ENCODE measurements around the gene NCKAP5L.

Gene NCKAP5L

GRCh38 chr12:49798248-49798647 is 30.0 kb downstream of the NCKAP5L start:
- H3K4me3 ChIP-seq (ENCODE audit: low read depth, low read length): no peak overlapping the region
- no peak for TF ChIP-seq CTCF (IDR thresholded peaks at IDR 0.05; ENCODE audit: control insufficient read depth, extremely low read depth, insufficient read depth)
- DNase-seq (ENCODE audit: low read depth): no peak

DNA sequence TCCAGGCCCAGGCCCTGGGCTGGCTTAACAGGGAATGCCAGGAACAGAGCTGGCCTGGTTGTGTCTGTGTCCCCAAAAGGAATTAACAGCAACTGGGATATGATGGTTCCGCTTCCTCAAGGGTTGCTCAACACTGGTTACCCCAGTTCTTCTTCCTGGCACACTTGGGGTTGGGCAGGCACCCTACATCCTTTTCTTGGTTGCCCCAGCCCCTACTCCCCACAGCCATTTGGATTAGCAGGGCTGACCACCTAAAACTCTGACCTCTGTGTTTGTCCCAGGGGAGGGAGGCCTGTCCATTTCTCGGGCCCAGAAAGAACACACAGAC is 30.8 kb downstream of the NCKAP5L start:
- no peak for TF ChIP-seq CTCF (IDR thresholded peaks at IDR 0.05; ENCODE audit: control insufficient read depth, extremely low read depth, insufficient read depth)
- DNase-seq (ENCODE audit: low read depth): no peak
- H3K4me3 ChIP-seq (ENCODE audit: low read depth, low read length): no peak overlapping the region

GRCh38 chr12:49796606-49797448 is 31.4 kb downstream of the NCKAP5L start:
- no peak for TF ChIP-seq CTCF (IDR thresholded peaks at IDR 0.05; ENCODE audit: control insufficient read depth, extremely low read depth, insufficient read depth)
- DNase-seq (ENCODE audit: low read depth): no peak
- H3K4me3 ChIP-seq (ENCODE audit: low read depth, low read length): no peak overlapping the region

DNA sequence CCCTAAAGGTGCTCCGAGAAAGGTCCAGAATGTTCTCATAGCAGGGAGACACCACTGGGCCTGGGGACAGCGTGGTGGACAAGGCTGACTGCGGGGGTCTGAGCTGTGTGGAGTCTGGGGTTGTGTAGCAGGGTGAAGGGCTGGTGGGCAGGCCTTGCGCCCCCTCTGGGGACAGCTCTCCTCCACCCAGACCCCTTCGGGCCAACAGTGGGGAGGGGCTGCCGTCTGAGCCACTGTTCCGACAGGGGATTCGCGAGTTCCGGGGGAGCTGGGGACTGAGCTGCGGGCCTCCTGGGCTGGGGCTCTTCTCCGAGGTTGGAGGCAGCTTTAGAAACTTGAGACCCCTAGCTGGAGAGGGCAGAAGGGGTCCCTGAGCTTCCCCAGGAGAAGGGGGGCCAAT is 32.1 kb downstream of the NCKAP5L start:
- TF ChIP-seq CTCF (IDR thresholded peaks at IDR 0.05; ENCODE audit: control insufficient read depth, extremely low read depth, insufficient read depth): no peak
- H3K4me3 ChIP-seq (ENCODE audit: low read depth, low read length): no peak overlapping the region
- DNase-seq (ENCODE audit: low read depth): no peak

DNA sequence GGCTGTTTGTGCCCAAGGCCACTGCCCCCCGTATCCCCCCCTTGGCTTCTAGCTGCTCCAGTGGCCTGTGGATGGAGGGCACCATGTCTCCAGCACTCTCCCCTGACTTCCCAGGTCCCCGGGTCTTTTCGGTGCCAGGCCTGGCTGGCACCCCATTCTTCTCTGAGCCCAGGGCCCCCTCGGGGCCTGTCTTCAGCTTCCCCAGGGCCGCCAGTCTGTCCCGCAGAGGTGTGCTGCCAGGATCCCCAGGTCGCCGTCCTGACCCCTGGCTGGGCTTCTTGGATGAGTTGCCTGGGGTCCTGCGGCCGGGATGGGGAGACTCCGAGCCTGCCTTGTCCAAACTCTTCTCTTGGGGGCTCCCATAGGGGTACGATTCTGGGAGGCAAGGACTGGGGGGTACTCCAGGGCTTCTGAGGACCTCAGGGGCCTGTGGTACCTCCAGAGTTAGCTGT is 32.5 kb downstream of the NCKAP5L start:
- H3K4me3 ChIP-seq (ENCODE audit: low read depth, low read length): no peak overlapping the region
- no peak for DNase-seq (ENCODE audit: low read depth)
- no peak for TF ChIP-seq CTCF (IDR thresholded peaks at IDR 0.05; ENCODE audit: control insufficient read depth, extremely low read depth, insufficient read depth)

DNA sequence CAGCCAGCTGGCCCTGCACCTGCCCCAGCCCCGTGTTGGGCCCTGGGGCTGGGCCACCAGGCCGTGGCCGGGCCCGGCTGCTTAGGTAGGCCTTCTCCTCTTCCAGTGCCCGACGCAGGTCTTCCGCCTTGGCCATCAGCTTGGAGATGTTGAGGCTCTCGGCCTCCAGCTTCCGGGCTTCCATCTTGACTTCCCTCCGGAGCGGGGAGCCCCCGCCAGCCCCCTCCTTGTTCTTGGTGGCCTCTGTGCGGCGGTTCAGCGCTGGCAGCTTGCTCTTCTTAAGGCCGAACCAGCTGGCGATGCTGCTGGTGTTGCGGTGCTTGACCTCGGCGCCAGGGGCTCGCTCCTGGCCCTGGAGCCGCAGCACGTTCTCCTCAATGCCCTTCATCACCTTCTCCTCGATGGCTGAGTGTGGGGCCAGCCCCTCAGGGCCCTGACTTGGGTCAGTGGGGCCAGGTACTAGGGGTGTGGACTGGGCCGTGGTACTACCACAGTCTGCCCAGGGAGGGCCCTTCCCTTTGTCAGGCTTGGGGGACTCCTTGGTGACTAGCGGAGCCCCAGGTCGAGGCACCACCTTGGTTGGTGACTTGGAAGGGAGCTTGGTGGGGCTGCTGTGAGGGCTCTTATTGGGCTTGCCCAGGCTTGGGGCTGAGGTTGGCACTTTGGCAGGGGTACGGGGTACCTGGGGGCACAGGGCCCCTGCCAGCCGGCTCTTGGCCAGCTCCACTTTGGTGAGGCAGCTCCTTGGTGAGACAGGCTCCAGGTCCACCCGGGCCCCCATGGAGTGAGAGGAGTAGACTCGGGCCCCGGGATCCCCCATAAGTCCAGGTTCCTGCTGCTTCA is 33.2 kb downstream of the NCKAP5L start:
- no peak overlapping the region for H3K4me3 ChIP-seq (ENCODE audit: low read depth, low read length)
- TF ChIP-seq CTCF (IDR thresholded peaks at IDR 0.05; ENCODE audit: control insufficient read depth, extremely low read depth, insufficient read depth): no peak
- no peak for DNase-seq (ENCODE audit: low read depth)
